HL-60/S4 (cell line): ENCODE data around the gene STMN3.
"Not testable (repeated sequence)": the region's sequence is repeated elsewhere in the genome, so short reads cannot be mapped to it uniquely, and the experiment has no call there.

ENCODE experiments used
- in situ Hi-C: fragments of 300-500 bp; cut with MboI; formaldehyde crosslinking; loops from 2 replicates; pipeline ENCODE4 v1.14.3; 2022; ENCODE audit warnings: low sequenced_read_pairs

STMN3 gene

DNA sequence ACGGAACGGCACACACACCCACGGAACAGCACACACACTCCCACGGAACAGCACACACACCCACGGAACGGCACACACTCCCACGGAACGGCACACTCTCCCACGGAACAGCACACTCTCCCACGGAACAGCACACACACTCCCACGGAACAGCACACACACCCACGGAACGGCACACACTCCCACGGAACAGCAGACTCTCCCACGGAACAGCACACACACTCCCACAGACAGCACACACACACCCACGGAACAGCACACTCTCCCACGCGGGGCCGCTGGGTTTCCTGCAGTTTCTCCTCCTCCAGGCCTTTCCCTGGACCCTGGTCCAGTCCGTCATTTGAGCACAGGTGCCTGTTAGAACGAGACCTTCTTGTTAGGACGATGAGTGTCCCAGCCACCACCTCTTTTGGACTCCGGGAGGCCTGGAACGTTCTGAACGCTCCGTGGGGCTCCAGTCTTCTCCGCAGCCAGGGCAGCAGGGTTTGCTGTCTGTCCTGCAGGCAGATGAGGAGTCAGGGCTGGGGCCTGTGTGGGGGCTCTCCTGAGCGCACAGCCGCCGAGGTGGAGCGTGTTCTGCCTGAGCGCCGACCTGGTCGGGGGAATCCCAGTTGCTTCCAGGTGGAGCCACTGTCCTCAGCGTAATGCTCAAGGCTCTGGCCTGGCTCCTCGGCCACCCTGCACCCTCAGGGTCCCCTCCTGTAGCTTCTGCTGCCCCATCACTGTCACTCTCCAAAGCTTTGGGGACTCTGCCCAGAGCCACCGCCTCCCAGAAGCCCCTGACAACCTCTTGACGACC lies 25.6 kb upstream of the STMN3 start:
- in situ Hi-C loops, result no loop called here

DNA sequence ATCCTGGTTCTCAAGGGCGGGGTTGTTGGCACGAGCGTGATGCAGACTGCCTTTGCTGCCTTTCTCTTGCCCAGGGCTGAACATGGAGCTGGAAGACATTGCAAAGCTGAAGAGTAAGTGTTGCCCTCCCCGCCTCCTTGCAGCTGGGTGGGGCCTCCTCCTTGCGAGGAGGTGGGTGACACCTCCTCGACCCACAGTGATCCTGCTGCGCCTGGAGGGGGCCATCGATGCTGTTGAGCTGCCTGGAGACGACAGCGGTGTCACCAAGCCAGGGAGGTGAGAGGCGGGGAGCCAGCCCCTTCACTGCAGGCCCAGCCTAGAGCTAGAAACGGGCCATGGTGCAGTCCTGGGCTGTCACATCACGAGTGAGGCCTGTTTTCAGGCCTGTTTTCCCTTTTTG lies 24.8 kb upstream of the STMN3 start:
- in situ Hi-C loops, result no loop called here

DNA sequence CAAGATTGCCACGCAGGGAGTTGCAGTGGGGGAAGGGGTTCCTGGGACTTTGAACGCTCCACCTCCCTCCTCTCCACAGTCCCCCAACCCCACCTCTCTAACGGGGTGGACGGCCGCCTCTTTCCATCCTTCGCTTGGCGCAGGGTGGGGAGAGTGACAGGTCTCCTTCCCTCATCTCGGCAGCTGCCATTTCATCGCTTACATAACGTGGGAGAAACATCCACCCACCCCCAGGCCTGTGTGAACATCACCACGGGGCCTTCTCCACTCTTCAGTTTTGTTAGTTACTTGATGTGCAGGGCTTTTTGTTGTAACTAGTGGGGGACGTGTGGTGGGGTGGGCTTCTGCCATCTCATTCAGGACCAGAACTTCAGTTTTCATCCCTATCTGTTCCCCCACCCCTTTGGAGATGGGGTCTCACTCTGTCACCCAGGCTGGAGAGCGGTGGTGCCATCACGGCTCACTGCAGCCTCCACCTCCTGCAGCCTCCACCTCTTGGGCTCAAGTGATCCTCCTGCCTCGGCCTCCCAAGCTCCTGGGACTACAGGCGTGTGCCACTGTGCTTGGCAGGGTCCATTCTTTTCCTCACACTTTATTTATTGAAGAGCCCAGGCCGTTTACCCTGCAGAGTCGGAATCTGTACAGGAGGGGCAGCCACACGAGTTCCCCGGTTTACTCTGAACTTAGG lies 22.6 kb upstream of the STMN3 start:
- in situ Hi-C loops, result no loop called here

DNA sequence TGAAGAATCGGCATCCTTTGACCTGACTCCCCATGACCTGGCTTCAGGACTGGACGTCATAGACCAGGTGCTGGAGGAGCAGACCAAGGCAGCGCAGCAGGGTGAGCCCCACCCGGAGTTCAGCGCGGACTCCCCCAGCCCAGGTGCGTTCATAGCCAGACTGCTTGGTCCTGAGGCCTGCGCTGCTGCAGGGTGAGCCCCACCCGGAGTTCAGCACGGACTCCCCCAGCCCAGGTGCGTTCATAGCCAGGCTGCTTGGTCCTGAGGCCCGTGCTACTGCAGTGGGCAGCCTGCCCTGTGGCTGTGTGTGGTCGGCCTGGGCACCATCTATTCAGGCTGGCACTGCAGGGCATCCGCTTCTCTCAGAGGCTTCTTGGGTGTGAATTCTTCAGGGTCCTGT lies 20.7 kb upstream of the STMN3 start:
- in situ Hi-C loops, result no loop called here

DNA sequence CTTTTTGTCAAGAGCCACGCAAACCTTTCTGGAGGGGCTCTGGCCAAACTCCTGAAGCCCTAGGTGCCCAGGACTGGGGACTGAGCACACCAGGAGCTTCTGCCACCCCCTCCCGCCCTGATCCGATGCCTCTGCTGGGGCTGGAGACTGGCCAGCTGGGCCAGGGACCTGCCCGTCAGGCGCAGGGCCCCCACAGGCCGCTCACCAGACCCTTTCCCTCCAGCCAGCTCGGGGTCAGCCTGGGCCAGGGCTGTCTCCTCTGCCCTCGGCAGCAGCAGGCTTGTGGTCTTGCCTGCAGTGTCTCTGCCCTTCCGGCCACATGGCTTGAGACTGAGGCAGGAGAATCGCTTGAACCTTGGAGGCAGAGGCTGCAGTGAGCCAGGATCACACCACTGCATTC lies 19.4 kb upstream of the STMN3 start:
- in situ Hi-C loops, result no loop called here

DNA sequence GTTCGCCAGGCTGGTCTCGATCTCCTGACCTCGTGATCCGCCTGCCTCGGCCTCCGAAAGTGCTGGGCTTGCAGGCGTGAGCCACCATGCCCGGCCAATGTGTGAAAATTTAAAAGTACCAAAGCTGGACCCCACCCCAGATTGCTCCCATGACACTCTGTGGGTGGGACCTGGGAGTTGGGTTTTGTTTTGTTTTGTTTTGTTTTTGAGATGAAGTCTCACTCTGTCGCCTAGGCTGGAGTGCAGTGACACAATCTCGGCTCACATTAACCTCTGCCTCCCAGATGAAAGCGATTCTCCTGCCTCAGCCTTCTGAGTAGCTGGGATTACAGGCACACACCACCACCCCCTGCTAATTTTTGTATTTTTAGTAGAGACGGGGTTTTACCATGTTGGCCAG lies 18.5 kb upstream of the STMN3 start:
- in situ Hi-C loops, result not testable (repeated sequence)

DNA sequence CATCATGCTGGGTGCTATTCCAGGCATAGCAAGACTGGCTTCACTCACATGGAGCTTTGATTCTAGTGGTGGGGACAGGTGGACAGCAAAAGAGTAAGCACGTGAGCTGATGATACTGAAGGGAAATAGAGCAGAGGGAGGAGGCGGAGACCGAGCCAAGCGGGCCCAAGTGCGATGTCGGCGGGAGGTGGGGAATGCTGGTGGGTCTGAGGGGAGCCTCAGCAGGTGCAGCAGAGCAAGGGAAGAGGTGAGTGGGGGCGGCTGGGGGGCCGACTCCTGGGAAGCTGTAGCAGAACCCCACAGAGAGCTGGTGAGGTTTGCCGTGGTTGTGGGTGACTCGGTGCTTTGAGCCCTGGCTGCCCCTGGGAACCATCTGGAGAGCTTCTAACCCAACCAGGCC lies 15.1 kb upstream of the STMN3 start:
- in situ Hi-C loops, result no loop called here

DNA sequence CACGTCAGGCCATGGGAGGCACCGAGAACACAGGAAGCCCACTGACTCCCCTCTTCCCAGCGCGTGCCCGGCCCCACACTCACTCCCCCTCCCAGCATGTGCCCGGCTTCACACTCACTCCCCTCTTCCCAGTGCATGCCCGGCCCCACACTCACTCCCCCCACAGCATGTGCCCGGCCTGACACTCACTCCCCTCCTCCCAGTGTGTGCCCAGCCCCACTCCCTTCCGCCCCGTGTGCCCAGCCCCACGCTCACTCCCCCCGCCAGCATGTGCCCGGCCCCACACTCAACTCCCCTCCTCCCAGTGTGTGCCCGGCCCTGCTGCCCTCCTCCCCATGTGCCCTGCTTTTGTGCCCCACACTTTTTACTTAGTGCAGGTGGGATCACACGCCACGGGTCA lies 14.6 kb upstream of the STMN3 start:
- in situ Hi-C loops, result no loop called here

DNA sequence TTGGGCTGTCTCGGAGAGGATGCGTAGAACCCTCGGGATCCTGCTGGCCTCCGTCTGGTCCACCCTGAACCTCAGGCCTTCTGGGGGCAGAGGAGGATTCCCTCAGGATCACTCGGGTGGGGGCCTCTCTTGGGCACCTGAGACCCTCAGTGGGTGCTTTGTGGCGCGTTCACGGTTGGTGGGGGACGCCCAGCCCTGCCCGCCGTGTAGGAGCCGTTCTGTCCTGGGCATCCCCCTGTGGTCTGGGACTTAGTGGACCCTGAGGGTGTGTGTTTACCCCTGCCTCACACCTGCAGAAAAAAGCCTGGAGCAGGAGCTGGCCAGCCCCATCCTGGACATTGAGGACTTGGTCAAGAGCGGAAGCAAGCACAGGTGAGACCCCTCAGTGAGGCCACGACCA lies 12.5 kb upstream of the STMN3 start:
- in situ Hi-C loops, result no loop called here

DNA sequence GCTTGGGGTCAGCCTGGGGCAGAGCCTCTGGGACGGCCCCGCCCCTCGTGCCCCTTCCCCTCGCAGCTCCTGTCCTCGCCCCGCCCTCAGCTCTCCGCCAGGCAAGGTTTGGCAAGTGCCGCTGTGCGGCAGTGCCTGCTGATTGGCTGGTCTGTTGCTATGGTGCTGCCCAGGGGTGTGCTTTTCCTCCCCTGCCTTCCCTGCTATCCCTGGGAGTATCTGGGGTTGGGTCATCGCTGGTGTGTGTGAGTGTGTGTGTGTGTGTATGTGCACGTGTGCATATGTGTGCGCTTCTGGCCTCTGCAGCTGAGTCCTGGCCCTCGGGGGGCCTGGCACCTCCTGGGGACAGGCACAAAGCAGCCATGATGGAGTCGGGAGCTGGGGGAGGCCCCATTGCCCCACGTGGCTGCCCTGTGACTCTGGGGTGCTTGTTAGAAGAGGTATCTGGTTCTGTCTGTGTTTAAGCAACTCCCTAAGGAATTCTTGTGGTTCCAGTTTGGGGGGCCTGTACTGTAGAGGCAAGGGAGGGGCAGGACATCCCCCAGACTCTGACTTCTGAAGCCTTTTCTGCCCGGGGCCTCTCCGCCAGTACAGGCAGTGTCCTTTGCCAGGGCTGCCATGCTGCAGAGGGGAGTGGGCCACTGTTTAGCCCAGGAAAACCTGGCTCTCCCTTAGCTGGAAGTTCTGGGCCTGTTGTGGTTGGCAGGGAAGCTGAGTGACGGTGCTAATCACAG lies 11.8 kb upstream of the STMN3 start:
- in situ Hi-C loops, result no loop called here

DNA sequence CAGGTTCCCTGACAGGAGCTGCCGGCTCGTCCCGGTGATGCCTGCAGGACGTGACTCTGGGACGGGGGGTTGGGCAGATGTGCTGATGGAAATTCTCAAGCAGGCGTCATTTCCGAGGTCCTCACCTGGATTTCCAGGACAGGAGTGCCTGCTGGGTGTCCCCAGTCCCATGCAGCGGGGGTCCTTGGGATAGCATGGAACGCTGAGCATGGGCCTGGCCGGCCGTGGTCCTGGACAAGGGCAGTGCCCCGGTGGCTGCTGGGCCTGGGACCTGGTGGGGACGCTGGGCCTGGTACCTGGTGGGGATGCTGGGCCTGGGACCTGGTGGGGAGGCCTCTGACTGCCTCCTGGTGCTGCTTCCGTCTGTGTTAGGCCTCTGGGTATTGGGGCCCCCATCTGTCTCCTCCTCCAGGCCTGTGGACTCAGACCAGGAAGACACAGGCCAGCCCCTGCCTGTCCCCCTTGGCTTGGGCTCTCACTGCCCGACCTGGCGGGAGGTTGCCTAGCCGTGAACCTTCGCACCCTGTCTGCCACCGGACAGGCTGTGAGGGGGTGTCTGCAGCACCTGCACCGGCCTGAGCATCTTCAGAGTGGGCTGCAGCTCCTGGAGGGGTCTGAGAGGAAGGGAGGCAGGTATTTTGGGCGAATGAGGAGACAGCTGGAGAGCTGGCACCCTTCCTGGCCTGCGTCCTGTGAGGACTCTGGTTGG lies 11.1 kb upstream of the STMN3 start:
- in situ Hi-C loops, result no loop called here

DNA sequence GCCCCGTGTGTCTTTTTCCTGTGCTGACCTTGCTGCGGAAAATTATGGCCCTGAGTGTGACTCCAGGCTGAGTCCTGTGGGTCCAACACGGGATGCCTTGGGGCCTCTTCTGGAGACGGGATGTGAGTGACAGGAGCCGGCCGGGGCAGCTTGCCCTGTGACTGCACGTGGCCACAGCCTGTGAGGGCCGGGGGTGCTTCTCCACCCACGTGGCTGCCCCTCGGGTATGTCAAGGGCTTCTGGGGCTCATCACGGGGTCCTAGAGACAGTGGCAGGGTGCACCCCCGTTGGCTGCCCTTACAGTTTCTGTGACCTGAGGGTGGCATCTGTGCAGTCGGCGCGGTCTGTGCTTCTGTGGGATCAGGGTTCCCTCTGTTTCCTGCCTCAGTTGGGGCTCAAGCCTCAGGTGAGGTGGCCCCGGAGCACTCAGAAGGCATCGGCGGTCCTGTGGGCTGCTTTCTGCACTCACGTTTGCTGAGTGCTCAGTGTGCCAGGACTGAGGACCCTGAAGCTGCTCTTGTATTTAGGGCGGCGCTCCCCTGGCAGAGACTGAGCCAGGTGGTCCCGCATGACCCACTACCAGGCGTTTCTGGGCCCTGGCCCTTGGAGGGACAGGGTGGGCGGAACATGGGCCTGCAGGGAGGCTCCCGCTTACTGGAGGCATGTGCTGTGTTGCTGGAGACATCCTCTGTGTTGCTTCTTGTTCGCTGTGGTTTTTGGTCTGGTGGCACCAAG lies 10.3 kb upstream of the STMN3 start:
- in situ Hi-C loops, result no loop called here

DNA sequence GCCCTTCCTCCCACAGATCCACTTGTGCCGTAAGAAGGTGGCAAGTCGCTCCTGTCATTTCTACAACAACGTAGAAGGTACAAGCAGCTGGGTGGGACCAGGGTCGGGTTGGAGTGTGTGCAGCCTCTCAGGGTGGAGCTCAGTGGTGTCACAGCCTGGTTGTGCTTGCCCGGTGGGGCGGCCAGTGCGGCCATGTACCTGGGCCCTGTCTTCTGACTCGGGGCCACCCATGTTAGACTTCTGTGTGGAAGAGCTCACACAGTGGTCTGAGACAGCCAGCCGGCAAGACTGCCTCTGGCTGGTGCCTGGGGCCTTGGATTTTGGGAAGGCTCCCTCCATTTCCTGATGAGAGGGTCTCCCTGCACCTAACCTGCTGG lies 9.6 kb upstream of the STMN3 start:
- in situ Hi-C loops, result no loop called here

DNA sequence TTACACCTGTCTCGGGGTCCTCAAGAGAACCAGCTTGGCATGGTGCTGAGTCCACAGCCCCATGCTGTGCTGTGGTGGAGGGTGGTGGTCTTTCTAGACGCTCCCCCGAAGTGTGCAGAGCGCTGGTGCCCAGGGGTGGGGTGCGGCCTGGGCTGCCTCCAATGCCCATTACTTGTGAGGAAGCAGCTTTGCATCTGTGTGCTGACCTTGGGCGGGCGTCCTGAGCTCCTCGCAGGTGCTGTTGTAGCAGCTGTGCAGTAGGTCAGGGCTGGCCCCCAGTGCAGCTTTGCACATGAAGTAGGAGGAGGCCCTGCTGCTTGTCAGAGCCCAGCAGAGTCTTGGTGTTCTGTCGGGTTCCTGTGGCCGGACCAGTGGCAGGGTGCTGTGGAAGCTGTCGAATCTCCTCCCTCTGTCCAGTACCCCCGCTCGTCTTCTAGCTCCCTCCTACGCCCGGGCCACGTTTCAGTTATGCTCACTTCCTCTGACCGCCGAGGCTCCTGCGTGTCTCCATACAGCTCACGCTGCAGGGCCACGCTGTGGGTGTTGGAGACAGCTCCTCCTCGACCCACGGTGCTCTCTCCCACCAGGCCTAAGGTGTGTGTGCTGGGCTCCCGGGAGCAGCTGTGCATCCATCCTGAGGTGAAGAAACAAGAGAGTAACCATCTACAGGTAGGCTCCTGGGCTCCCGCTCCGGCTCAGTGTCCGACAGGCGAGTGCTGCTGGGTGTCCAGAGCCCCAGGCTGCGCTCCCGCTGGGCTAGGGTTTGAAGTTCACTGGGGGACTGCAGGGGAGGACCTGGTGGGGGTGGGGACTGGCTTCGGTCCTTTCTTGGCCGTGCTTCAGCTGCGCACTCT lies 9.0 kb upstream of the STMN3 start:
- in situ Hi-C loops, result no loop called here

DNA sequence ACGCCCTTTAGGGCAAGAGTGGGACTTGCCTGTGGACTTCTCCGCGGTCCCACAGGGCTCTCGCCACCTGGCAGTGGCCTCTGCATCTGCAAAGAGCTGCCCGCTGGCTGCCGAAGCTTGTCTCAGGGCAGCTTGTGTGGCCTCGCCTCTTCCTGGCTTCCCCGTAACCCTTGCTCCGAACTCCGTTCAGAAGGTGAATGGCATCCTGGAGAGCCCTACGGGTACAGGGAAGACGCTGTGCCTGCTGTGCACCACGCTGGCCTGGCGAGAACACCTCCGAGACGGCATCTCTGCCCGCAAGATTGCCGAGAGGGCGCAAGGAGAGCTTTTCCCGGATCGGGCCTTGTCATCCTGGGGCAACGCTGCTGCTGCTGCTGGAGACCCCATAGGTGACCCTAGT lies 7.9 kb upstream of the STMN3 start:
- in situ Hi-C loops, result no loop called here

DNA sequence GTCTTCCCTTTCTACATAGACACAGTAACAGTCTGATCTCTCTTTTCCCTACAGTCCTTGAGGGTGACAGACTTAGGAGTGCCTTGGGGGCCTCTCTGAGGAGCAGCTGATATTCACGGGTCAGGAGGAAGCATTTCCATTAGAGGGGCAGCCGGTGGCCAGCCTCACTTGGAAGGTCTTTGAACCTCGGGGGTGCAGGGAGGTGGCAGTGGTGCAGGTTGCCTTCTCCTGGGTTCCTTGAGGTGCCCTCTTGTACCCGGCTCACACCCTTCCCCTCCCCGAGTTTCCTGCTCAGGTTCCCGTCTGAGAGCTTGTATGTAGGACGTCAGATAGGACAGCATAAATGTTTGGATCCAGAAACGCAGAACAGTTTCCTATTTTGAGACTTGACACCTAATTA lies 7.4 kb upstream of the STMN3 start:
- in situ Hi-C loops, result no loop called here

DNA sequence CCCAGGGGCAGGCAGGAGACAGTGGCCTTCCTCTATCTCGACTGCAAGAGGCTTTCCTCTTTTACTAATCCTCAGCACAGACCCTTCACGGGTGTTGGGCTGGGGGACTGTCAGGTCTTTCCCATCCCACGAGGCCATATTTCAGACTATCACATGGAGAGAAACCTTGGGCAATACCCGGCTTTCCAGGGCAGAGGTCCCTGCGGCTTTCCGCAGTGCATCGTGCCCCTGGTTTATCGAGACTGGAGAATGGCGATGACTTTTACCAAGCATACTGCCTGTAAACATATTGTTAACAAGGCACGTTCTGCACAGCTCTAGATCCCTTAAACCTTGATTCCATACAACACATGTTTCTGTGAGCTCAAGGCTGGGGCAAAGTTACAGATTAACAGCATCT lies 7.0 kb upstream of the STMN3 start:
- in situ Hi-C loops, result not testable (repeated sequence)

DNA sequence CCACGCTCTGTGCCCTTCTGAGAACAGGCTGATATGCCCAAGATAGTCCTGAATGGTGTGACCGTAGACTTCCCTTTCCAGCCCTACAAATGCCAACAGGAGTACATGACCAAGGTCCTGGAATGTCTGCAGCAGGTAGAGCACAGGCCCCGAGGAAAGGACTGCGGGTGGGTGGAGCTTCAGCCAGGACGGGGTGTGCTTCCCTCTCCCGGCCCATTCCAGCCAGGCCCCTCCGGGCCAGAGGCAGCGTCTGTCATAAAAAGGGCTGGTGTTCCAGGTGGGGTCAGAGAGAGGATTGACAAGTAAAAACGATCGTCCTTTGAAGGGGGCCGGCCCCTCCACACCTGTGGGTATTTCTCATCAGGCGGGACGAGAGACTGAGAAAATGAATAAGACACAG lies 6.1 kb upstream of the STMN3 start:
- in situ Hi-C loops, result no loop called here

DNA sequence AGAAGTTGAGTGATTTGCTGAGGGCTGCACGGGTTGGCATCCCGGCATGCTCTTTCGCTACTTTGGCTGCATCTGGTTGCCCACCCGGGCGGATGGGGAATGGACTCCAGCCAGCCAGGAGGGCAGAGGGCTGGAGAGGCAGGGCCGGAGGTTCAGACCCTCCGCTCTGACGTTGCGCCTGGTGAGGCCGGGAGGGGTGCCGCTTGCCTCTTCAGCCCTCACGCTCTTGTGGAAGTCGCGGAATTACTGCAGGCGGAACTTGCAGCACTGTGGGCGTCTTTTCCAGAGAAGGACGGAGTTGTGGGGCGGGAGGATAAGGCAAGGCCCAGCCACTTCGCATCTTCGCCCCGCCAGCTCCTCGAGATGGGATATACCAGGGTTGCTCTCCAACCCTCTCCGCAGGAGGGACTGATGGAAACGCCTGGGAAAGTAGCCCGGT lies 5.5 kb upstream of the STMN3 start:
- in situ Hi-C loops, result no loop called here
